Measurements from ENCODE around the gene PNP.

The PNP gene

DNA sequence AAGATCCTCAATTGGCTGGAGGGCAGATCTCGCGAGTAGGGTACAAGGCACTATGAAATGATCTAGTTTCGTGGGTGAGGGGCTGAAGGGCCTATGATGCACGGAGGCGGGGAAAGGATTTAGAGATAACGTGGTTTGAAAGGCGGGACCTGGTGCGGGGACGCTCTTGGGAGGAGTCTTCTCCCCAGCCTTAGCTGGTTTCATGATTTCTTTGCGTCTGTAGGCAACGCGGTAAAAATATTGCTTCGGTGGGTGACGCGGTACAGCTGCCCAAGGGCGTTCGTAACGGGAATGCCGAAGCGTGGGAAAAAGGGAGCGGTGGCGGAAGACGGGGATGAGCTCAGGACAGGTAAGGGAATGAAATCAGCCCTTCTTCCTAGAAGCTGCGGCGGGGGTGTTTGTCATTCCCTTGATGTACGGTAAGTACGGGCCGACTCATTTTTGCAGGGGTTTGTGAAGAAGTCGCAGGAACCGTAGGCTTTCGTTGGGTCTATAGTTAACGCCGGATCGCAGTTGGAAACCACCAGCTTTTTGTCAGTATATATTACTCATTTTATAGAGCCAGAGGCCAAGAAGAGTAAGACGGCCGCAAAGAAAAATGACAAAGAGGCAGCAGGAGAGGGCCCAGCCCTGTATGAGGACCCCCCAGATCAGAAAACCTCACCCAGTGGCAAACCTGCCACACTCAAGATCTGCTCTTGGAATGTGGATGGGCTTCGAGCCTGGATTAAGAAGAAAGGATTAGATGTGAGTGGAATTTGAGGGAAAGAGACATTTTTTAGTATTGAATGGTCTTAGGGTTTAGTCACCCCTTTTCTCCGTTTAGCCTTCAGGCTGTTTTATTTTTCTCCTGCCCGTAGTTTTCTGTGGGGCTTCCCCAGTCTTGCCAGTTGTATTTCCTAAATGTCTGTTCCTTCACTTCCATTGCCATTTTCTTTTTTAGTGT, 13.6 kb upstream of the PNP start:
- DNase-seq = no peak

DNA sequence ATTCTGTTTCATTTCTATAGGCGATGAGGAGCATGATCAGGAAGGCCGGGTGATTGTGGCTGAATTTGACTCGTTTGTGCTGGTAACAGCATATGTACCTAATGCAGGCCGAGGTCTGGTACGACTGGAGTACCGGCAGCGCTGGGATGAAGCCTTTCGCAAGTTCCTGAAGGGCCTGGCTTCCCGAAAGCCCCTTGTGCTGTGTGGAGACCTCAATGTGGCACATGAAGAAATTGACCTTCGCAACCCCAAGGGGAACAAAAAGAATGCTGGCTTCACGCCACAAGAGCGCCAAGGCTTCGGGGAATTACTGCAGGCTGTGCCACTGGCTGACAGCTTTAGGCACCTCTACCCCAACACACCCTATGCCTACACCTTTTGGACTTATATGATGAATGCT, 12.2 kb upstream of the PNP start:
- no peak for DNase-seq

GRCh38 chr14:20458031-20458789, 11.0 kb upstream of the PNP start:
- no peak for DNase-seq

DNA sequence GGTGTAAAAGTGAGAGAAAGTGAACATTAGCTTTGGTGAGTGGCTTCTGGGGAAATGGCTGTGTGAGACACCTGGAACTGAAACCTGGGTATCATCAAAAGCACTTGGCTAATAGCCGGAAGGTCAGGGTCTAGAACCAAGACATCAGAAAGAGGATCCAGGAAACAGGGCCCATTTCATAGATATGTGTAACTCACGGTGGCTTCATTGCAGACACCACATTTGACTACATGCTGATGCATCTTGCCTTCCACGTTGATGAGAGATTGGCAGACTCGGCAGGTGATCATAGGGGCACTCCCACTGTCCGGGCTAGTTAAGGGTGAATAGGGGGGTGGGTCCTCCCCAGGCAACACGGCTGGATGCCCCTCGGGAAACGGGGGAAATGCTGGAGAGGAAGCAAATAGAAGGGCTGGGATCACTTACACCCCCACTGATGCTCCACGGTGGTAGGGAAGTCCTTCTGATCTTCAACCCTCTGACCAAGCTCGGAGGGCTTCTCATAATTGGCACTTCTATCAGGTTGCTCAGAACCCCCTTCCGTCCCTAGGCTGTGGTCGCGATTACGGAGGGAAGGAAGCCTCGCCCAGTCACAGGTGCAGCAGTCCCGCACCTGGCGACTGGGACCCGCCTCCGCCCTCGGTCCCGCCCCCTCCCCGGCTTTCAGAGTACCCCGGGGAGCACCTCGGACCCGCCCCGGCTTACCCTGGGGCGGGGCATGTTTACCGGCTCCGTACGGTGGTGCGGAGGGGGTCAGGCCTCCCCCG, 8.6 kb upstream of the PNP start:
- DNase-seq = peak; percentile 61

GRCh38 chr14:20461225-20462141, 7.7 kb upstream of the PNP start, which contains the start of gene PIP4P1:
PIP4P1 (minus strand) TSS chr14:20461434; CDS start chr14:20461325, 109 bp downstream.
- peak; percentile 99 for DNase-seq

DNA sequence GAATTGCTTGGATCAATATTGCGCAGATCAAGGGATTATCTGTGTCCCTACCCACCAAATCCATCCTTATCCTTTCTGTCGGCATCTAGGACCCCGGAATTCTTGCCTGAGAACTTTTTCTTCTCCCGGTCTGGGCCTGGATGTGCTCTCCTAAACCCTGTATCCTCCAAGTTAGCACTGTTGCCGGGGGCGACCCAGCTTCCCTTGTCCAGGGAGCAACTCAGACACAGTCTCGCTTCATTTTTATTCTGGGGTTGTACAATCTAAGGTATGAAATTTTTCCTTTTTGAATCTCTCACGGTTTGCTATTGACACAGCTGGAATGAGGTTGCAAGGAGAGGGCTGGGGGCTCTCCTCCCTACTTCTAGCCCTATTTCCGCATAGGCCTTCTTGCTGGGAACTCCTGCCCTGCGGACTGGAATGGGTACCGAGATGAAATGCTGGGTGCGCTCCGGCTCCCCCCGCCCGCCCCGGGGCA, 403 bp upstream of the PNP start:
- no peak for DNase-seq

DNA sequence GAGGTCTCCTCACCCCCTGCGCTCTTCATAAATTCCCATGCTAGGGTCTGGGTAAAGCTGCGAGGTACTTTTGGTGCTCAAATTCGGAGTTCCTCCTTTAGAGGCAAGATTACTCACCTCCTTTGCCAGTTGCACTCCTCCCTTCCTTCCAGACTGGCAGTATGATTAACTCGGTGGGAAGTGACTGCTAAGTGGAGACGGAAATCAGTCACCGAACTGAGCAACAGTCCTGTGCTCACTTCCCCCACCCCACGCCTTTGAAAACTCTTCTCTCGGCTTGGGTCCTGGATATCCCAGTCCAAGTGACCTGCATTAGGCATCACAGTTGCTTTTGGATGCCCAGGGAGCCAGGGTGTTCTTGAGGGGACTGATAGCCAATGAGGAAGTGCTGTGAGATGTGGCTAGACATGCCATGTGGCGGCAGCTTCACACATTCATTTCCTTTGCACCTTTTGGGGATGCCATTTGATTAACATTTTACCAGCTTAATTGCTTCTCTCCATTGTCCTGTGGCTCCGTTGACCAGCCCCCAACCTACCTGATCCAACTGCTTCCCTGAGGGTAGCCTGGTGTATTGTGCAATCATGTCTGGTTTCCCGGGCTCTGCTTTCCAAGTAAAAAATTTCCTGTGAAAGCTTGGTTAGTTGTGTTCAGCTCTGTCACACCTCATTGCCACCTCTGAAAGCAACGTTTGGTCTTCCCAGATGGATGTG, 840 bp downstream of the PNP start:
- peak; percentile 77 for DNase-seq

DNA sequence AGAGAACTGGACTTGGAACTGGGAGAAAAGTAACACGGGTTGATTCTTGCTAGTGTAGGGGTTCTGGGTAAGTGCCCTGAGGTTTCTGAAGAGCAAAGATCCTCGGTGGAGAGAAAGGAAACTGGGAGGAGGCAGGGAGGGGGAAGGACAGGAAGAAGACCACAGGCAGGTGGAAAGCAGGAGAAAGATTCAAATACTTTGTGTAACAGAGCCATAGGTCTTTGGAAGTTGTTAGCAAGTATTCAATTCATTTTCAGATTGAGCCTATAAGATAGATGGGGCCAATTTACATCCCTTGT, 1.3 kb downstream of the PNP start:
- no peak for DNase-seq

DNA sequence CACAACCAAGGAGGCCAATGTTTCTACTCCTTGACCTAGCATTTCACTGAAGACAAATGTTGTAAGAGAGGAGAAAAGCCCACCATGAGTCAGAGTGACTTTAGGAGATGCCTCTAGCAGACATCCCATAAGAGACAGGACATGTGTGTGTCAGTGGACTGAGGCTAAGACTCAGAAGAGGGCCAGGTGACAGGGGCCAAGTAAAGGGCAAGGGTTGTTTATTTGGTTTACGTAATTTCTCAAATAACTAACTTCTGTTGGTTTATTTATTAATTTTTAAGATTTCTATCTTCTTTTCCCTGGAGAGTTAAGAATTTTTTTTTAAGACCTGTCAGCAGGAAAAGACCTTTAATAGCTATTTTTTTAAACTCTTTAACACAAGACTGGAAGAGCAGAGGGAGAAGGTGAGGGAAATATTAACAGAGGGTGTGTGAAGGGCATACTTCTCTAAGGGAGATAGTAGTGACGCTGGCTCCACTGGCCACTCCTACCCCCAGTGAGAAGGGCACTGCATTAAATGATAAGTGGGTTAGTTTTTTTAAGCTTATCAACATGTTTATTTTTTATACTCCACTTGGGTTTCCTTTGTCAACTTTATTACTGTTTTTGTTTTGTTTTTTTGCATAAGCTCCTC, 3.4 kb downstream of the PNP start:
- no peak for DNase-seq

GRCh38 chr14:20476776-20477175, 7.6 kb downstream of the PNP start:
- DNase-seq = no peak

- no peak for DNase-seq
These were observed 8.1 kb downstream of the PNP start for GRCh38 chr14:20477211-20477876.

GRCh38 chr14:20478894-20479293, 9.7 kb downstream of the PNP start:
- no peak for DNase-seq

DNA sequence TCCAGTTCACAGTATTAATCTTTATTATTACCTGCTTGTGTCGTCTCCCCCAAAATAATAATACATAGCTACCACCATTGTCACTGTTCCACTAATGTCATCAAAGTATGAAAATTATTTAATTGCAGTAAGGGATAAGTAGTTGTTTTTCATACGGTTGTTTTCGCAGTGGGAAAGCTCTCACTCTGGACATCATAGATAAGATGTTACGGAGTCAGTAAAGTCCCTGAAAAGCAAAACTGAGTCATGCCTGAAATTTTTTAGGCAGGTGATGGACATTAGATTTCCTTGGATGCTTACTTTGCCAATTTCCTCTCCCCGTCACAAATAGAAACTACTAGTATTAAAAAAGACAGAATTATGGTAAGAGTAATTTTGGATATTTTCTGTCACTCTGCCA, 13.2 kb downstream of the PNP start:
- no peak for DNase-seq

- no peak for DNase-seq
These were observed 16.7 kb downstream of the PNP start for GRCh38 chr14:20485900-20486299.

- no peak for DNase-seq
These were observed 17.6 kb downstream of the PNP start for GRCh38 chr14:20486684-20487395.

DNA sequence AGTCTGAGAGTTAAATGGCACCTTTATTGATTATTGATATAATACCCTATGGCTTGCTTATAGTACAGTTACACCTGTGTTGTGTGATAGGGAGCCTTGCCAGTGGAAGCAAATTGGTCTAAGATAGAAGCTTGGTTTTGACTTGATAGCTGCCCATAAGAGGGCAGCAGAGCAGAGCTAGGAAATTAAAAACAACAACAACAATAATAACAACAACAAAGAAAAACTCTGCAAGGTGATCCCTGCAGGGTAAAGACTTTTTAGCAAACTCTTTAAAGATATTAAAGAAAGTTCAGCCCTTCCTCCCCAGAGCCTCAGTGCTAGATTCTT, 18.2 kb downstream of the PNP start:
- DNase-seq = no peak

GRCh38 chr14:20489093-20489994, 20.1 kb downstream of the PNP start:
- DNase-seq = no peak

GRCh38 chr14:20490563-20490962, 21.4 kb downstream of the PNP start:
- DNase-seq = no peak

DNA sequence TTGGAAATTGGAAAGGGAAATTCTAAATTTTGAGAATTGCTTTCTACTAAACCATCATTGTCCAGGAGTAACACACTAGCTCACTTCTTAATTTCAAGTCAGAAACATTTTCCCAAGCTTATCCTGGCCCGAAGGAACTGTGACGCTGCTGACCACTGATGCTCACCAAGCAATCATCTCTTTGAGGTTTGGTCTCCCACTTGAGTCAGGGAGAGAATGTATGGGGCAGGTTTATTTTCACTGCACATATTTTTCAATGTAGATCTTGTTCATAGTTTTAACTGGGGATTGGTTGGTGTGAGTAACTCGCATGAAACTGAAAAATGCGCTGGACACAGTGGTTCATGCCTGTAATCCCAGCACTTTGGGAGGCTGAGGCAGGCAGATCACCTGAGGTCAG, 23.3 kb downstream of the PNP start:
- DNase-seq = no peak
